Mesenteric fat pad (tissue), 1 donor: ENCODE results near the gene TMEM187. TPM values are rescaled to one million over a fixed set of nuclear protein-coding genes. Genes with fewer than 3 reads are reported as not detected.

Experiments used
- DNase-seq: peaks from one replicate; pipeline ENCODE4 v3.0.0-alpha.2; 2020; ENCODE audit warnings: low spot score
- total RNA-seq: library from RNA; stranded (reverse); fragmentation: NEBNext Ultra II Directional; extraction: Animal tissue kit (Norgen Biotek cat#: 25700); gene quantifications from one replicate; pipeline ENCODE4 v1.2.1, GENCODE V29; 2021
- donor health status: DM: yes; HTN: yes; CAD: no.

Gene TMEM187
- total RNA-seq, 1 donor from 2014 or later, result 8.7 TPM

GRCh38 chrX:153934762-153935325 is 37.7 kb upstream of the TMEM187 start, which contains the start of gene NAA10:
Gene NAA10, minus strand, starts transcription at chrX:153935037. Its CDS starts 133 bp downstream, at chrX:153934904.
- DNase-seq, result no peak

DNA sequence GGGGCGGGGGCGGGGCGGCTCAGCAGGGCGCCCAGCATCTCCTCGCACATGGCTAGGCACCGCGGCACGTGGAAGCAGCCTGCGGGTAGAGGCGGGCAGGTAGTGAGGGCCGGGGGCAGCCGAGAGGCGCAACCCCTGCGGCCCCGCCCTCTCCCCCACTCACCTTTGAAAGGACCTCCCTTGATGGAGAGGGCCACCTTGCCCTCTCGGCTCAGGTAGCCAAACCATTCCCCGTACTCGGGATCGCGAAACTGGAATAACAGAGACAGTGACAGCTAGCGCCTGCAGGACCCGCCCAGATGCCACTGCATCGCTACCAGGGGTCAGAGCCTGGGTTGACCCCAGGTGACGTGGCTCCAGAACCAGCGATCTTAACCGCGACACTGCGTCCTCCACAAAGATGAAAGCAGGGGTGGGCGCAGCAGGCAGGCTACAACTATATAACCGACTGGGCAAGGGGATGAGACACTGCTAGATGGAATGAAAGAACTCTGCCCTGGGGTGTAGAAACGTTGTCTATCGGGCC is 37.2 kb upstream of the TMEM187 start:
- DNase-seq, result no peak

- DNase-seq, result no peak
These were observed 35.5 kb upstream of the TMEM187 start for GRCh38 chrX:153937056-153937455.

DNA sequence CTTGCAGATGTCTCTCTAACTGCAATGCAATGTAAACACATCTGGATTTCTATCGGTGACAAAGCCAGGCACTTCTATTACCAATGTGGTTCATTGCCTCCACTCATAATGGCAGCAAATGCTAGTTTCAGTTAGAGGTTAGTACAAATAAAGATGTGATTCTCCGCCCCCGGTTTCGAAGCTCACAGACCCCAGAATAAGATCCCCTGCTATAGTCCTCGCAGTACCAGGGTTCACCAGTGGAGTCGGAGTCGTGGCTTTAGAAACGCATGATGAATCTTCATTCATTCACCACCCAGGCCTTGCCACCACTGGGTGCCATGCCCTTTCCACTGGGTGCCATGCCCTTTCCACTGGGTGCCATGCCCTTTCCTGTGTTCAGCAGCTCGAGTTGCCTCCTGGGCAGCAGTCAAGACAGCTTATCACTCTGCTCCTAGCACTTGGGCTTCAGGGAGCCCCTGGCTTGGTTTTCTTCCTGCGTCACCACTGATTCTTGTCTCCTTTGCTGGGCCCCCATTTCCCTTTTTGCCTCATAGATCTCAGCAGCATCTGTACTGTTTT is 34.2 kb upstream of the TMEM187 start:
- no peak for DNase-seq

GRCh38 chrX:153939573-153939972 is 33.0 kb upstream of the TMEM187 start:
- DNase-seq, result no peak

GRCh38 chrX:153941336-153942252 is 31.0 kb upstream of the TMEM187 start:
- no peak for DNase-seq

- DNase-seq, result no peak
These were observed 28.3 kb upstream of the TMEM187 start, which contains the start of gene RENBP for GRCh38 chrX:153944140-153944799. Gene RENBP, minus strand, starts transcription at chrX:153944643. Its CDS starts 33 bp downstream, at chrX:153944610.

DNA sequence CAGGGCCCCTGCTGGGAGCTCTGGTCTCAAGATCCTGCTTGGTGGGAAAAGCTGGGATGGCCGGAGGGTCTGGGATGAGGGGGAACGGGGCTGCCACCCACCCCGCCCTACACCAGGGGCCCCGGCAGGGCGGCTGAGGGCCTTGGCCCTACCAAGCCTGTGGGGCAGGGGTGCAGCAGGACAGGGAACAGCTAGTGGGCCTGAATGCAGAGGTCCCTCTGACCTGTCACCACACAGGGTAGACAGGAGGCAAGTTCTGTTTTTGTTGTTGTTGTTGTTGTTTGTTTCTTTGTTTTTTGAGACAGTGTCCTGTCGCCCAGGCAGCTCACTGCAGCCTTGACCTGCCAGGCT is 27.8 kb upstream of the TMEM187 start:
- DNase-seq, result no peak

GRCh38 chrX:153945956-153946943 is 26.3 kb upstream of the TMEM187 start:
- no peak for DNase-seq

DNA sequence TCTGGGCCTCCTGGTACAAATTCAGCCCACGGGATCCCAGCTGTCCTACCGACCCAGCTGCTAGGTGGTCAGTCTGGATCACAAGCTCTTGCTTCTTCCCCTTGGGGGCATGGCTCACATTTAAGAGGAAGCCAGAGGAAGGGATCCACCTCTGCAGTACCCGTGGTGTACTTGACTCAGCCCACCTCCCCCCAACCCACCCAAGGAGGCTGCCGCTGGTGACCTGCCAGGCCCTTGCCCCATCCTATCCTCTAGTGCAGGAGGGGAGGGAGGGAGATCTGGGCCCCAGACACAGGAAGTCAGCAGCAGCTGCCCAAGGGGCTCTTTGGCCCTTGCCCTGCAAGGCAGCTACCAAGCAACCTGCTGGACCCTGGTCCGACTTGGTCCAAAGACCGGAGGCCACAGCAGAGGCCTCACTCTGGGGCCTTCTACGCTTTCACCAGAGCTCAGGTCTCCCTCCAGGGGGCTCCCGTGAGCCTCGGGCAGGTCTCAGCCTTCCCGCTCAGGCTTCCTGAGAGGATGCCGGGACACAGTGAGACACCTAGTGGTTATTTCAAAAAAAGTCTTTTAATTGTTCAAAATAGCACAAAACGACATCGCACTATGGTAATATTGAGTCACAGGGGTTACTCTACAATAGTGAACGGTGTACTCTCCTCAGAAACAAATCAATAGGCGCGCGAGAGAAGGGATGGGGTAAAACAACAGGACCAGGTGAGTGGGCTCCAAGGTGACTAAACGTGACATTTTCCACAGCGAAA is 25.4 kb upstream of the TMEM187 start:
- no peak for DNase-seq

GRCh38 chrX:153948002-153948466 is 24.5 kb upstream of the TMEM187 start:
- DNase-seq, result no peak

- DNase-seq, result no peak
These were observed 23.4 kb upstream of the TMEM187 start for GRCh38 chrX:153948847-153949805.

GRCh38 chrX:153950127-153950526 is 22.4 kb upstream of the TMEM187 start:
- DNase-seq, result no peak

DNA sequence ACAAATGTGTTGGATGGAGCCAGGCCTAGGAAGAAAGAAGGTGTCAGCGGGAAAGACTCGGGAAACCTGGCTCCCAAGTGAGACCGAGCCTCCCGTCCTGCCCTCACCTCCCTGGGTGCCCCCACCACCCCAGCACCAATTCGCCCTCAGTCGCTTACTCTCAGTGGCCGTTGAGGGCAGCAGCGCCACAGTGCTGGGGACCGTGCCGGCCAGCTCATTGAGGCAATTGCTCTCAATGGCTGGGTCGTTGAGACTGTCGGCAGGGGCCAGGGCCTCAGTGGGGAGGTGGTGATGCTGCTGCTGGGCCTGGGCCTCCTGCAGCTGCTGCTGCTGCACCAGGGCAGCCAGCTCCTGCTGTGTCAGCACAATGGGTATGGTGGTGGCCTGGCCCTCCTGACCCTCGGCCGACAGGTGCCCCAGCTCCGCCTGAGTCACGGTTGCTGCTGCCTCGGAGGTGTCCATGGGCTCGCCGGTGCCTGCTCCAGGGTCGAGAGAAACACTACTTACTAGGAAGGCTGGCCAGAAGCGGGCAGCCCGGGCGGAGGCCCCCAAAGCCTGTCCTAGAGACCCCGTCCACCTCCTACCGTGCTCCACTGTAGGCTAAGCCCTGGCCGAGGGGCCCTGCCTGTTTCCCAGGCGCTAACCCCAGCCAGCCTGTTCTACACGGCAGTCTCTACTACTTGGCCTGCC is 20.7 kb upstream of the TMEM187 start:
- DNase-seq, result no peak

DNA sequence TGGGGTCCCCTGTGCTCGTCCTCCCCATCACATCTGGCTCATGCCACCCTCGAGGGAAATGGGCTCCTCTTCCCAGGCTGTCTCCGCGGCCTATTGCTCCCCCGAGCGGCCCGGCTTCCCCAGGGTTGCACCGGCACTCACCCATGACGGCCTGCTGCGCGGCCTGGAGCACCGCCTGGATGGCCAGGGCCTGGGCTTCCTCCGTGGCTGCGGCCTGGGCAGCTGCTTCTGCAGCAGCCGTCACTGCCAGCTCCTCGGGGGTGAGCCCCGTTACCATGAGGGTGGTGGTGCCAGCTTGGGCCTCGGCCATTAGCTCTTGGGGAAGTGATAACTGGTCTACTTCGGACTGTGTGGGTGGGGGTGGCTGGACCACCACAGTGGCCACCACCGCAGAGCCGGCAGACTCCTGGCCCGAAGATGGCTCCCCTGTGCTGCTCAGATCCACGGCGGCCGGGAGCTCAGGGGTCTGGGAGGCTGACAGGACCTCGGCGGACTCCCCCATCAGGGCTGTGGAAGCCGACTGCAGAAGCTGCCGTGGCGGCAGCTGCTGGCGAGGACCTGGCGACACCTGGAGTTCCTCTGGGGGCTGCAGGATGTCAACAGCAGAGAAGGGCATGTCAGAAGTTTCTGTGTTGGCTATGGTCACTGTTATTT is 20.1 kb upstream of the TMEM187 start:
- no peak for DNase-seq

- DNase-seq, result no peak
These were observed 19.2 kb upstream of the TMEM187 start for GRCh38 chrX:153953342-153953830.
